Stromal cell of bone marrow (primary cell): Measurements from ENCODE around the gene PHF12.
"Not testable (repeated sequence)": the region's sequence is repeated elsewhere in the genome, so short reads cannot be mapped to it uniquely, and the experiment has no call there.

Source experiments
- DNase-seq: peaks from one replicate; pipeline ENCODE4 v3.0.0-alpha.2; 2012; ENCODE audit warnings: low read depth

PHF12 gene

DNA sequence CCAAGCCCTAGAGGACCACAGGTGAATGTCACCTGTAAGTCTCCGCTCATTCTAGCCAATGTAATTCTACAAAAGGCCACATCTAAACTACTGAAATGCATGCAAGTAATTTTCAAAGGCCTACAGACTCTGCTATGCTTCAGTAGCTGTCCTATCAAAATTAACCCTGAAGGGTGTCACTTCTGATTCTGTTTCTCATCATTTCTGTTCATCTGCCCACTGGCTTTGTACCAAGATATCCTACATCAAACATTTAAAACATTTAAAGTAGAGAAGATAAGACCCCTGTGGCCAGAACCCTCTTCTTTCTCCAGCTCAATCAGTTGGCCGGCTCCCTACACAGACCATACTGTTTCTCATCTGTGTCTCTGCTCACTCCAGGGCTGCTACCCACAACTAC is 21.5 kb downstream of the PHF12 start:
- DNase-seq = no peak

GRCh38 chr17:28928061-28928460 is 23.3 kb downstream of the PHF12 start:
- no peak for DNase-seq

DNA sequence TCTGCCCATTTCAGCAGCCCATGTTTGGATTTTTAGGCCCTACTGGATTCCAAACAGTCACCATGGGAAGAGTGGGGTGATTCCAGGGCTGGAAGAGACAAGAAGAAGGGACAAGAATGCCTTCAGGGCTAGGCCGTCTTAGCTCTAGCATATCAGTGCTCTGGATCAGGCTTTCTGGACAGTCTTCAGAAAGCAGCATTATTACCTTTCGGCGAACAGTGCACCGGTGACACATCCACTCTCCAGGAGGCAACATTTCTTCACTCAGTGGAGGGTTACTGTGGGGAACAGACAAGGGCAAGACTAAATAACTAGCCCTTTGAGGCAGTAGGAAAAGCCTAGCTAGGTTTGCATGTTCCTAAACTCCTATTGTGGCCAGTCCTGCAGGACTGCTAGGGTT is 24.5 kb downstream of the PHF12 start:
- DNase-seq = no peak

GRCh38 chr17:28926366-28926765 is 25.0 kb downstream of the PHF12 start:
- no peak for DNase-seq

GRCh38 chr17:28925912-28926365 is 25.4 kb downstream of the PHF12 start:
- peak; percentile 77 for DNase-seq

GRCh38 chr17:28920201-28920600 is 31.1 kb downstream of the PHF12 start:
- DNase-seq = no peak

- no peak for DNase-seq
Measured at GRCh38 chr17:28918295-28918694, 33.0 kb downstream of the PHF12 start.

- DNase-seq = no peak
Measured at GRCh38 chr17:28917465-28917864, 33.9 kb downstream of the PHF12 start.

DNA sequence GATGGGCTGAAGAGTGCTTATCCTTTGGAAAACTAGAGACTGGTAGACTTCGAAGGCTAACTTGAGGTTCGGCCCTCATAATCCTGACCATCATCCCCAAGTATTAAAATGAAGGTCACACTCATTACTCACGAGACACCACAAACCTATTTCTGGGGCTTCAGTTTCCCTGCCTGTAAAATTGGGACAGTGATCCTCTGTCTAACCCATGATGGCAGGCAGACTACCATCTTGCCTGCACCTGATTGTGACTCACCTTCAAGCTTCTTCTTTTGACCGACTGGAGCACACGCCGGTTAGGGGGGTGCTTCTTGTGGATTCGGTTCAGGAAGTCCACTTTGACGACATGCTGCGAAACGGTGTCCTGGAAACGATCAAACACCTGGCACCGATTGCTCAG is 34.3 kb downstream of the PHF12 start:
- DNase-seq = no peak

DNA sequence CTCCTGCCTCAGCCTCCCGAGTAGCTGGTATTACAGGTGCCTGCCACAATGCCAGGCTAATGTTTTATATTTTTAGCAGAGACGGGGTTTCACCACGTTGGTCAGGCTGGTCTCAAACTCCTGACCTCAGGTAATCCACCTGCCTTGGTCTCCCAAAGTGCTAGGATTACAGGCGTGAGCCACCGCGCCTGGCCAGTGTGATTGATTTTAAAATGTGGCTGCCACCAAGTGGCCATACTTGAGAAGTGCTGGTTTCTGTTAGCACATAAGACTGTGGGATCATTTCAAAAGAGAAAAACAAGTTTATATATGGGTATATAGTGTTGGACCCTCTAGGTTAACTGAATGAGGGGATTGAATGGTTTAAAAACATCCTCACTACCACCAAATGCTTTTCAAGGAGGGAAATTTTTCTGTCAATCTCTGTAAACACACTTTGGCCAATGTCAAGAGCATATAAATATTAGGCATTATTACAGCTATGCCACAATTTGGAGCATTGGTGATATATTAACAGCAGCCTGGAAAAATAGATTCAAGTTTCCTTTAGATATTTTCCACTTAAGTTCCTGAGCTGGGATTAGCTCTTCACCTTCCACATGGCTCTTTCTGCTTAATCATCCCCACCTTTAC is 34.9 kb downstream of the PHF12 start:
- DNase-seq = no peak

GRCh38 chr17:28912938-28913333 is 38.4 kb downstream of the PHF12 start:
- no peak for DNase-seq

GRCh38 chr17:28912281-28912937 is 38.9 kb downstream of the PHF12 start:
- no peak for DNase-seq

GRCh38 chr17:28911411-28912045 is 39.8 kb downstream of the PHF12 start:
- no peak for DNase-seq

DNA sequence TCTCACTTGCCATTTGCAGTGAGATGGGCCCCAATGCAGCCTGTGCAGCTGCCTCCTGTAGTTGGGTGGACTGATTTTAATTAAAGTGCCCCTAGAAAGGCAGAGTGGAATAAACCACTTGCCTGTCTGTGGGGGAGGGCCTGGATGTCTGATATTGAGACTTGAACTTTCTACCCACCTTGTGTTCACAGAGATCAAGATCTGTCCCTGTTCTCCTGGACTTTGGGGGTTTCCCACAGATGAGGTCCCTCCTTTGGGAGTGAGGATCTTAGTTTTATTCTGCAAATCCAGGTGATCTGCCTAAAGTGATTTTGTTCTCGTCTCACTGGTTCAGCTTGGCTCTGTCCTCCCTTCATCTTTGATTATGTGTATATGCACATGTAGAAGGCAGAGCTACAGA is 40.8 kb downstream of the PHF12 start:
- no peak for DNase-seq

DNA sequence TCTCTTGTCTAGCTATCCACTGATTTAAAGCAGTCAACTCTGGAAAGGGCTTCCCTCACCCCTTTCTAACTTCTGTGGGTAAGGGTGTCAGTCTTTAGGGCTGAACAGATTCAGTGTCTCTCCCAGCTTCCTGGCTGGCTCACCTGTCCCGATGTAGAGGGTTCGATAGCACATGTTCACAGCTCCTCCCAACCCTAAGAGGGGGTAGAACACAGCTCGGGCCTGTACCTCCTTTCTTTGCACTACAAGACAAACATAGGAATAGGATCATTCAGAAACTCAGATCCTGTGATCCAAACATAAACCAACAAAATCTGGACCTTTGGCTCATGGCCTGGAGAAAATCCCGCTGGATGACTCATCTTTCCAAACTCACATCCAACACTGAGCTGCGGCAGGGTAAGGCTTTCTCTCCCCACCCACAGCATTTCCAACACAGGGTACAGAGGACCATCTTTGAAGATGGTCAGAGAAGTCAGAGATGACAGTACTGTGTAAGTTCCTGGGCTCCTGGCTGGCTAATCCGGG is 42.6 kb downstream of the PHF12 start:
- peak; percentile 82 for DNase-seq

GRCh38 chr17:28907709-28908475 is 43.4 kb downstream of the PHF12 start:
- no peak for DNase-seq

GRCh38 chr17:28906706-28907438 is 44.4 kb downstream of the PHF12 start:
- DNase-seq = no peak

DNA sequence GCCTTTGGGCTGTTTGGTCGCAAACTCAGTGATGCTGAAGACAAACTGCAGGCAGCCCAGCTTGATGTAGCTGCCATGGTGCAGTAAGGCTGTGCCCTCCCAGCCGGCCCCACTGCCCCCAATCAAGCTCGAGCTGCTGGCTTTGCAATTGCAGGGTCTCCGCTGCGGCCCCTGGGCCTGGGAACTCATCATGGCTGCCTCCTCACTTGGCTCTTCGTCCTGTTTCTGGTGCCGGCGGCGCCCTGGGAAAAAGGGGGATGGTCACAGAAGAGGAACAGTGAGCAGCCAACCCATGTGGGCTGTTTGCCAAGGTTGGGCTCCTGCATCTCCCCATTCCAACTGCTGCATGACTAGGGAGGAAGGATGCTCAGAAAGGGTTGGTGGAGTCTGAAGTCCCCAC is 45.0 kb downstream of the PHF12 start:
- DNase-seq = no peak

DNA sequence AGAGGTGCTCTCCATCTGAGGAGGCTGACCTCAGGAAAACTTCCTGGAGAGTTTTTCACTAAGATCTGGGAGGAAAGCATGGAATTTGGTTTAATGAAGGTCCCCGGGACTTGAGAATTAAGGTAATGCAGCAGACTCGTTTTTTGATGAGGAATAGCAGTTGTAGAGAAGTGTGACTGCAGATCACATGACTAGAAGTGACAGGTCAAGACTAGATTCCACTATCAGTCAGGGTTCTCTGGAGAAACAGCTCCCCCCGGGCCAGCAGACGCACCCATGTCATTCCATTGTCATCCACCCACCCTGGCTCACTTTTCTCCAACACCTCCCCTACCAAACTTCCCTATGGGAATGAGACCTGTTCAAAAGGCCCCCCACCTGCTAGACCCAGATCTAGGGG is 46.5 kb downstream of the PHF12 start:
- no peak for DNase-seq

GRCh38 chr17:28903546-28903841 is 47.8 kb downstream of the PHF12 start:
- not testable (repeated sequence) for DNase-seq

DNA sequence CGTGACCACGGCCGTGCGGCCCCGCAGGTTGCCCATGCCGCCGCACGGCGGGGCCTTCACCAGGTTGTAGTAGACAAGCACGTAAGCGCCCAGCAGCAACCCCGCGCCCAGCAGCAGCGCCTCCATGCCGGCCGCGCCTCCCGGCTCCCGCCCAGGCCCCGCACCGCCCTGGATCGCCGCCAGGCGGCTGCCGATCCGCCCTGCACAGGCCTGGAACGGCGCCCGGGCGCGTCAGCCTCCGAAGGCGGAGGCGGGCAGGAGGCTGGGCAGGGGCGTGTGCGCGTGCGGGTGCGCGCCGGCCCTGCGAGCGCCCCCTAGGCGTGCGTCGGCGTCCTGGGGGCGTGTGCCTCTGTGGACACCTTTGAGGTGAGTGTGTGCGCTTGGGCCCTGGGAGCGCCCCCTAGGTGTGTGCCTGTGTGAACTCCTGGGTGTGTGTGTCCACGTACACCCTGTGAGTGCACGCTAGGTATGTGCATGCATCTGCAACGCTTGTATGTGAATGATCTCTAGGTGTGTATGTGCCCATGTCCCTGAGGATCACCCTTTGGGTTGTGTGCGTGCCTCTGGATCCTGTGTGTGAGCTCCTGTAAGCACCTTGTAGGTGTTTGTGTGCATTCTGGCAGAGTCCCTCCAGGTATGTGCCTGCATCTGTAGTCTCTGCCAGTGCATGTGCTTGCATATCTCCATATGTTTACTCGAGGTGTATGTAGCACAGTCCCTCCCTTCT is 48.3 kb downstream of the PHF12 start, which contains the start of gene DHRS13:
TSS of gene DHRS13 (minus strand) at position 261 of the 727 bp plus-strand sequence. CDS start at position 126, 135 bp downstream.
- DNase-seq = peak; percentile 67
